GM19023 (cell line): Measurements from ENCODE around the gene HIRA.

ENCODE experiments used
- ATAC-seq: cut with Tn5 transposase; IDR thresholded peaks from one replicate; pipeline ENCODE4 v1.9.1; 2021; ENCODE audit warnings: mild to moderate bottlenecking, moderate library complexity; ENCODE audit not compliant: unreplicated experiment

The HIRA gene, protein sequence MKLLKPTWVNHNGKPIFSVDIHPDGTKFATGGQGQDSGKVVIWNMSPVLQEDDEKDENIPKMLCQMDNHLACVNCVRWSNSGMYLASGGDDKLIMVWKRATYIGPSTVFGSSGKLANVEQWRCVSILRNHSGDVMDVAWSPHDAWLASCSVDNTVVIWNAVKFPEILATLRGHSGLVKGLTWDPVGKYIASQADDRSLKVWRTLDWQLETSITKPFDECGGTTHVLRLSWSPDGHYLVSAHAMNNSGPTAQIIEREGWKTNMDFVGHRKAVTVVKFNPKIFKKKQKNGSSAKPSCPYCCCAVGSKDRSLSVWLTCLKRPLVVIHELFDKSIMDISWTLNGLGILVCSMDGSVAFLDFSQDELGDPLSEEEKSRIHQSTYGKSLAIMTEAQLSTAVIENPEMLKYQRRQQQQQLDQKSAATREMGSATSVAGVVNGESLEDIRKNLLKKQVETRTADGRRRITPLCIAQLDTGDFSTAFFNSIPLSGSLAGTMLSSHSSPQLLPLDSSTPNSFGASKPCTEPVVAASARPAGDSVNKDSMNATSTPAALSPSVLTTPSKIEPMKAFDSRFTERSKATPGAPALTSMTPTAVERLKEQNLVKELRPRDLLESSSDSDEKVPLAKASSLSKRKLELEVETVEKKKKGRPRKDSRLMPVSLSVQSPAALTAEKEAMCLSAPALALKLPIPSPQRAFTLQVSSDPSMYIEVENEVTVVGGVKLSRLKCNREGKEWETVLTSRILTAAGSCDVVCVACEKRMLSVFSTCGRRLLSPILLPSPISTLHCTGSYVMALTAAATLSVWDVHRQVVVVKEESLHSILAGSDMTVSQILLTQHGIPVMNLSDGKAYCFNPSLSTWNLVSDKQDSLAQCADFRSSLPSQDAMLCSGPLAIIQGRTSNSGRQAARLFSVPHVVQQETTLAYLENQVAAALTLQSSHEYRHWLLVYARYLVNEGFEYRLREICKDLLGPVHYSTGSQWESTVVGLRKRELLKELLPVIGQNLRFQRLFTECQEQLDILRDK

DNA sequence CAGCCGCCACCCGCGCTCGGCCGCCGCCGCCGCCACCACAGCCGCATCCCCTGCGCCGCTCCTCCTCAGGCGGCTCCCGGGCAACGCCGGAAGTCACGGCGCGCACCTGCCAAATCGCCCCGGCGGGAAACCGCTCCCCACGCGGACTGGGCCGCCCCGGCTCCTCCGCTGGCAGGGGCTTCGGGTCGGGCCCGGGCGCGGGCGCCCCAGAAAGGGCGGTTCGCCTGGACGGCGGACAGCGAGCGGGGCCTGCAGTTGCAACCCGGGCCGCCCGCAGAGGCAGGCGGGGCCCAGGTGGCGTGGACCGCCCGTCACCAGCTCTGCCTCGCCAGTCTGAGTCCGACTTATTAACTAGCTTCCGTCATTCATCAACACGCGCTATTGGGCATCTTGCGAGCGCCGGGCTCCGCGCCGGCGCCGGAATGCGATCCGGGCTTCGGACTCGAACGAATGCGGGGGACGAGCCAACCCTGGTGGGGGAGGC, at the start of gene HIRA:
Gene HIRA (minus strand): TSS at position 85 of the 484 bp plus-strand sequence. CDS start 257 bp downstream, outside the sequence.
- ATAC-seq: peak; percentile 47

DNA sequence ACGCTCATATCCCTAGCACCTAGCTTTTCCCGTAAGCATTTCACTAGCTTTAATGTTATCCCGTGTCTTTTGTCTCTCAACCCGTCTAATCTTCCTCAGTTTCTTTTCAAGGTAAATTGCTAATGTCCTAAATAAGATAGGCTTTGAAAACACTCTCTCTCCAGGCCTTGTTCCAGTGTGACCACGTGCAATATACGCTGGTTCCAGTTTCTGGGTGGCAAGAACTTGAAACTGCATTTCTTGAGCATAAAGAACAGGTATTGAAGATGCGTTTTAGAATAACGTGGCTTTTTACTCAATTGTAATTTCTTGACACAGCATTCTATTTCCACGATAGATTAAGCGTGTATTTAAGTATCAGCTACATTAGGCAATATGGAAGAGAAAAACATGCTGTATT, 49.3 kb upstream of the HIRA start:
- no peak for ATAC-seq

DNA sequence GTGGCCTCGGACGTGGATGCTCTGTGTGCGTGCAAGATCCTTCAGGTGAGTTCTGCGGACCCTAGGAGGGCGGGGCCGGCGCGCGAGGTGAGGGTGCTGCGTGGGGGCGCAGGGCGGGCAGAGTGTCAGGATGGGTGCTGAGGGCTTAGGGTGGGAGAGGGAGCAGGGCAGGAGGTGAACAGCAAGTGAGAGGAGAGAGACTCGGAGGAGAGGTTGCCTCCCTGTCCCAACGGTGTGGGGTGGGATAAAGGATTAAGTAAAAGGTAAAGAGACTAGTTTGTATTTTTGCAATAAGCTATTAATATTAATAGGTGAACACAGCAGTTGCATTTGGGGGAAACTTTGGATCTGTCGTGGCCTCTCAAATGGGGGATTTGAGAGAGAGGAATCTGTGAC, 48.6 kb upstream of the HIRA start:
- ATAC-seq: no peak

DNA sequence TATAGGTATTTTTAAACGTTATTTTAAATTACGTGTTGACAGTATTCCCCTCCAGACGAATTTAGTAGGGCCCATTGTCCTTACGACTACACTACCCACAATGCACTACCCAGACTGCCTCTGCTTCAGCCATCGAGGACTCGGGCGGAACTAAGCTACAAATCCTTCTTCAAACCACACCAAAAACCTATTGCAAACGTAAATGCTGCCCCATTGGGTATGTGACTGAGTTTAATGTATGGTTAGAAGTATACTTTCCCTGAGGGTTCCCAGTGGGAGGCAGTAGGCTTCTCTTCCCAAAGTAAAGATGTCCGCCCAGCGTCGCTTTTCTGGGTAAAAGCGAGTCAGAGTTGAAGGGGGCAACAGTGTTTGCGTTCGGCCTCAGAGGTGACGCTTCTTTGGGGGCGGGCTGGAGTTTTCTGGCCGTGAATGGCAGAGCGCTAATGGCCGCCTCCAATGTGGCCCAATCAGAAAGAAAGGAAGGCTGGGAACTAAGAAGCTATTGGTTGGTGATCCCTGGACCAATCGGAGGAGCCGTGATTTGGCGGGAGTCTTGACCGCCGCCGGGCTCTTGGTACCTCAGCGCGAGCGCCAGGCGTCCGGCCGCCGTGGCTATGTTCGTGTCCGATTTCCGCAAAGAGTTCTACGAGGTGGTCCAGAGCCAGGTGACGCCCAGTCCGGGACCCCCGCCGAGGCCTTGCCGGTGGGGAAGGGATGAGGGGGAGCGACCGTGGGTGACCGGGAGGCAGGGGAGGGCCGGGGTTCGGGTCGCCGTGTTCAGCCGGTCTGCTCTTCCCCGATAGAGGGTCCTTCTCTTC, 48.0 kb upstream of the HIRA start, which contains the start of gene CDC45:
Gene CDC45 (plus strand): TSS at position 566 of the 818 bp plus-strand sequence. CDS start 49 bp downstream, at position 615.
- peak; percentile 90 for ATAC-seq

DNA sequence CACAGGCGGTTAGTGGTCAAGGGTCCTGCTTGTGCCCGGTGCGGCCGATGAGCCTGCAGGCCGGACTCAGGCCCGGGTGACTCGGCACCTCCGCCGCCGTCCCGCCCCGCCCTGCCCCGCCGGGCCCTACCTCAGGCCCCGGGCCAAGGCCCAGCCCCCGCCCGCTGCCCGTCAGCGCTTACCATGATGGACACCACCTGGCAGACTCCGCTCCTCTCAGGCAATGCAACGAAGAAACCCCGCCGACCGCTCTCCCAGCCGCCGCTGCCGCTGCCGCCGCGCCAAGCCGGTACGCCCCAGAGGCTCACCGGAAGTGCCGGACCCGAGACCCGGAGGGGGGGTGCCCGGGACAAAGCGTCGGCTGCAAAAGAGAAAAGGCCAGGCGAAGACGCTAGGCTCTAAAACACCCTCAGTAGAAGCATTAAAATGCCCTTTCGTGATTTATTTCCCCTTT, 47.4 kb upstream of the HIRA start, which contains the start of gene UFD1:
Gene UFD1 (minus strand): TSS at position 293 of the 454 bp plus-strand sequence. CDS start 108 bp downstream, at position 185.
- ATAC-seq: peak; percentile 58

DNA sequence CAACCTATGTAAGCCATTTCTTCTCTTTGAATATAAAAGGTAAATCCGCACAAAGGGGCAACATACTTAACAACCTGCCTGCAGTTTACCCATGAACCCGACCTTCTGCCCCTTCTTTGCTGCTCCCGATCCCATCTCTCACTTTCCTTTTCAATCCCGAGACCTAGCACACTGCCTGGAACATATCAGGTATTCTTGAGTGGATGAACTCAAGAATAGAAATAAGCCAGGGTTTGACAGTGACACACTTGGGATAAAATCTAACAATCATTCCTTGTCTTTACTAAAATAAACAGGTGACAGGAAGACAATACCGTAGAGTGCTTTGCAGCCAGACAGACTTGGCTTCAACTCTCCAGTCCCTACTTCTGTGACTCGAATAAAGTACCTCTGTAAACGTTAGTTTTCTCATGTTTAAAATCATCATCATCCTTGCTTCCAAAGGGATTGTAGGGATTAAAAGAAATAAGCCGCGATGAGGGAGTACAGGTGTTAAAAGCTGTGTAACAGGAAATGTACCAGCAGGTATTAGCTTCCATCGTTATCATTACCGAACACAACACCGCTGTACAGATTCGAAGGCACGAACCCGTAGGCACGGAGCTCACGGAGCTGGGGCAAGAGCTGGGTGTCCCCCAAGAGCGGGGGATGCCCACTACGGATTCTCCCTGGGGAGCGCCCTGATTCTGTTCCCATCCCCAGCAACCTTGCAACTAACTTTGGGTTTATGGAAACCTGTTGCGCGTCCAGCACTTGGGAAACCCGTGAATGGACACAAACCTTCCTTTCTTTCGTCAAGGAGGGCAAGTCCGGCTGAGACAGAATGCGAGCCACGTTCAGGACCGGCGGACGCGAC, 46.7 kb upstream of the HIRA start:
- ATAC-seq: no peak

DNA sequence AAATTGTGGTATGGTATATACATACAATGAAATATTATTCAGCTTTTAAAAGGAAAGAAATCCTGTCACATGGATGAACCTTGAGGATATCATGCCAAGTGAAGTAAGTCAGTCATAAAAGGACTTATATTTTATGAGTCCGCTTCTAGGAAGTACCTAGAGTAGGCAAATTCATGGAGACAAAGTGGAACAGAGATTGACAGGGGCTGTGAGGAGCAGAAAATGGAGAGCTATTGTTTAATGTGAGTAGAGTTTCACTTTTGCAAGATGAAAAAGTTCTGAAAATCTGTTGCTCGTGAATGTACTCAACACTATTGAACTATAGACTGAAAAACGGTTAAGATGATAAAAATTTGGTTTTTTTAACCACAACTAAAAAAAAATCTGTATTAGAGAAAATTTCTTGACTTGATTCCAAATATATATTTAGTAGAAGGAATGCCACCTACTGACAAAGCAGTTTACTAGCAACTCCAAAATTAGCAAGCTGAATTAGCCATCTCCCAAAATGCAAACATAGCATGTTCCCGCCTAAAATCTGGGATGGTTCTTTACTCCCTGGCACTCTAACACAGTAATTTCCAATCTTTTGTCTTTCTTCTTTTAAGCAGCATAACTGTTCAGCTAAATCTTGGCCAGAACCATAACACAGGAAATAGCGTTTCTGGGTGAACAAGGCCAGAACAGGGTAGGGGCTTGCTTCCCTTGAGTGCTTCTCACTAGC, 46.0 kb upstream of the HIRA start:
- no peak for ATAC-seq

DNA sequence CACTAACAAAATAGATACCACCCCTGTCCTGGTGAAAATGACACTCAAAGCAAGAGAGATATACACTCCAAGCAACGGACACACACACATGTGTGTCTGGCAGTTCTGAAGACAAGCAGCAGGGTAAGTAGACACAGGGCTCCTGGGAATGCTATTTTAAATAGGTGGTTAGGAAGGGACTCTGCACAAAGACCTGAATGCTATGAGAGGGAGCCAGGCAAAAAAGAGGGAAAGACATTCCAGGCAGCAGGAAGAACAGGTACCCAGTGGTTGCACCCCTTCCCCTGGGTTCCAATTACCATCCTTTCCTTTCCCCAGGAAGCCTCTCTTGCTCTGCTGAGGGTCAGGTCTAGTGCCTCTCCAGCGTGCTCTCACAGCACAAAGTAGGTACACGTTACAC, 44.5 kb upstream of the HIRA start:
- ATAC-seq: no peak

DNA sequence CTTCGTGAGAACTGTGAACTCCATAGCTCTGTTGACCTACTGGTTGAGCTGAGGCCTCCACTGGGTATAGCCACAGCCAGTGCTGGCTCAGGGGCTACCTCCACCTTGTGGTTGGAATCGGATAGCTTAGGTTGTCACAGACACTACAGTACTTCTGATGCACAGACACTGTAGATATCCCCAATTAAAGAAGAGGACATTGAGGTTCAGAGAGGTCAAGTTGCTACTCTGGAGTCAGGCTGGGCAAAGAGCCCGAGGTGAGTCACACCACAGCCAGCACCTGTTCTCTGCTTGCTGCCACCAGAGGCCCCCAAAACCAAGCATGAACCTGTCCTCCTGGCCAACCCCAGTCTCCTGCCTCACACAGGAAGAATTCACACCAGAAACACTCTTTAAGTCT, 42.0 kb upstream of the HIRA start:
- ATAC-seq: no peak

DNA sequence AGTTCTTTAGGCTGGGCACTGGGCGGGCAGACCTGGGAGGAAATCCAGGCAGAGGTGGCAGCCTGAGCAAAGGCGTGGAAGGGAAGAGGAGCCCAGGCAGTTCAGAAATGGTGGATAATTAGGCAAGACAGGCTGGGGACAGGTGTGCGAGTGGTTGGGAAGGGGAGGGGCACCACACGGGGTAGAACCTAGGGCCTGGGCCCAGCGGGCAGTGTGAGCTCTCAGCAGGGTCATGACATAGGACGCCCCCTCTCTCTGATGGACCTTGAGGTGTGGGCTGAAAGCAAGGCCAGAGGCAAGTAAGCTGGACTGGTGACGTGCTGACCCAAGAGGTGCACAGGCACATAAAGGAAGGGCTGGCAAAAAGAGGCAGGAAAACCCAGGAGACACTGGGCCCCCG, 40.7 kb upstream of the HIRA start:
- ATAC-seq: no peak

DNA sequence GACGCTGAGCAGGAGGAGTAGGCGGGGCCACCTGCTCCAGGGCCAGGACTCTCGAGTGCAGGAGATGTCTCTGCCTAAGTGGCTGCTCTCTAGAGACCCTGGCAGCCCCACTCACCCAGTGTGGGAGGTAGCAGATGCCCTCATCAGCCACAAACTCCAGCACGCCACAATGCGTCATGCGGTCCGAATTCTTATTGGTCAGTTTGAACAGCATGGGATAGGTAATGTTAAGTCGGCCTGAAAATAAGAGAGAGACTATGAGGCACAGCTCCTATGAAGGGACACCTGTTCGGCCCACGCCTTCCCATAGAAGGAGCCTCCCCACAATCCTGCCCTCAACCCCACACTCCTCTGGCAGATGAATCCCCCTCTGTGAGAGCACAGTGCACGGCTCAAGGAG, 40.0 kb upstream of the HIRA start:
- ATAC-seq: no peak

DNA sequence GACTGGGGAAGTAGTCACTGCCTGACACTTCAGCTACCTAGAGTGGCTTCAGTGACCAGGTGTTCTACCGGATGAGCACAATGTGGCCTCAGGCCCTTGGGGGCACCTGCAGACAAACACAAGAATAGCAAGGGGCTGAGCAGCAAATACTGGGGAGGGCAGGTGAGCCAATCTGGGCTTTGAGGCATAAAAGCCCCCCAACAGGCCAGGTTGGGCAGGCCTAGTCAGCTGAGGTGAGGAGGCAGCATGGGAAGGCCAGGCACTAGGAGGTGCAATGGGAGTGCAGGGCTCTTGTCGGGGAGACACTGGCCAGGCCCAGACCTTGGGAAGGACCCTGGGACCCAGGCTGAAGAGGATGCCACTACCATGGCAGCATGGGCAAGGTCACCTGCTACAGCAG, 38.5 kb upstream of the HIRA start:
- ATAC-seq: no peak

DNA sequence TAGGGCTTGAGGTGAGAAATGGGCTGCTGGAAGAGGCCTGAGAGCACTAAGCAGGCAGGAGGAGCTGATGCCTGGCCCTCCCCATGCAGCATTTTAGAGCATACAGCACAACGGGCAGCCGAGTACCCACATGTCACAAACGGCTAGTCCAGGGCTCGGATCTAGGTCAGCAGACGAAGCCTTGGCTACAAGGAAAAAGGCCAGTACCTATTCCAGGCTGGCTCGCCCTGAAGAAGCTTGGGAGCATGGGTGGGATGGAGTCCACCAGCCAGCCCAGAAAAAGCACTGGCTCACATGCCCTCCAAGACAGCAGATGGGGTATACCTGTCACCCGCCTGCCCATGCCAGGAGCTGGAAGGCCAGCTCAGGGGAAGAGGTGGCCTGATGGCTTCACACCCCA, 37.9 kb upstream of the HIRA start:
- ATAC-seq: no peak

DNA sequence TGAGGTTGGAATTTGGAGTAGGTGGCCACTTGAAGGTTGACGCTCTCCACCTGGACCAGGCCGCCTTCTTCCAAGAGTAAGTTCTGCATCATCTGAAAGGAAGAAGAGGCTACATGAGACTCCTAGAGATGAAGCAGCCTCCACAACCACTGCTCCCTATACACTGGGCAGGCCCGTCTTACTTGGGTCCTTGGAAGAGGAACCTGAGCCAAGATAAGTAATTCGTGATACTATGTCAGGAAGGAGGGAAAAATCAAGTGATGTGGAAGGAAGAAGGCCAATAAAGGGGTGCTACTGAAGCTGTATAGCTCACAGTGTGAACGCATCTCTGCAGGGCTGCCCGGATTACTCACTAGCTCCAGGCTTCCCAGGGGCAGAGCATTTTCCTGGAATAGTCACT, 36.4 kb upstream of the HIRA start:
- ATAC-seq: no peak

DNA sequence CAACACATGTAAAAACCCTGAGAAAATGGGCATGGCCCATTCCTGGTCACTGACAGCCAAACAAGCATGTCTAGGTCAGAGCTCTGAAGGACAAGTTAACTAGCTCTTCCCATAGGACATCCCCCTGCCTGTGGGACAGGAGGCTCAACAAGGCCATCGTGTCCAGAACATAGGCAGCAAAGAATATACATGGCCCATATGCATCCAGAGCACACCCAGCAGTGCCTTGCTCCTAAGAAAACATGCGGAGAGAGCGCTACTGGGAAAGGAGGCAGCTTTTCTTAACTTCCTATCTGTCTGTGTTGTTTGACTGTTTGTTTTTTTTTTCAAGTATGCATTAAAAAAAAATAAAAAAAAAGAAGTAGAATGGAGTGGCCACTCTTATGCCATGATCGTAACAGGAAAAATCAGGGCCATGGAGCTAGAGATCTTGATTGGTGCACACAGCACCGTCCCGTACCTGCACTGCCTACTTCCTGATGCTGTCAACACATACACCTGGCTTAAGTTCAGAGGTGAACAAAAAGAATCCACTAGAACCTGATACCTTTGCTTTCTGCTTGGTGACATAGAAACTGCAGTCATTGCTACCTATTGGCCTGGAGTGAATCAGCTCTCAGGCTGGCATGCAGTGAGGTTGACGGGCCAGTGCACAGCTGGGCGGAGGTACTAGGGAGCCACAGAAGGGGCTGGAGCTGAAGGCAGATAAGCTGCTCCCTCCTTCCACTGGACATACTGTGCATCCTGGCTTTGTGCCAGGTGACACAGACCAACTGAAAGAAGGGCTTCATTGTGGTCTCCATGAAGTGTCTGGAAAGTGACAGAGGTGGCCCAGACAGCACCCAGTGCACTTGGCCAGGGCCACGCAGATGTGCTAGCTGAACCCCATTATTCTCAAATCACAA, 35.6 kb upstream of the HIRA start:
- ATAC-seq: no peak

DNA sequence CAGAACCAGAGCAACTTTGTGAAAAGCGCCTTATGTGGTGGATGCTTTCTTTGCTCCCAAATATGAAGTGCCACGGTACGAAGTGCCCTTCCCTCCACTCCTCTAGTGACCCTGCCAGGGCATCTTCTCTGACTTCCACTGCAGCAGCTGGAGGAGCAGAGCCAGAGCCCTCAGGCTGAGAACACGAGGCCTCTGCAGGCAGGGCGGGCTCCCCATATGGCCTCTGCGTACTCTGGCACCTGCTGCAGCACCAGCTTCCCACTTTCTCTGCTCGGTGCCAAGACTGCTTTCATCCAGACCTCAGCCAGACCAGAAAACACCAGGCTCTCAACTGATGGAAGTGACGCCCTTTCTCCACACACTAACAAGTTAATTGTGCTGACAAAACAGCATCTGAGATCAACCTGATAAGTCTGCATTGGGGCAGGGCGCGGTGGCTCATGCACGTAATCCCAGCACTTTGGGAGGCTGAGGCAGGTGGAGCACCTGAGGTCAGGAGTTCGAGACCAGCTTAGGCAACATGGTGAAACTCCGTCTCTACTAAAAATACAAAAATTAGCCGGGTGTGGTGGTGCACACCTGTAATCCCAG, 34.7 kb upstream of the HIRA start:
- no peak for ATAC-seq

DNA sequence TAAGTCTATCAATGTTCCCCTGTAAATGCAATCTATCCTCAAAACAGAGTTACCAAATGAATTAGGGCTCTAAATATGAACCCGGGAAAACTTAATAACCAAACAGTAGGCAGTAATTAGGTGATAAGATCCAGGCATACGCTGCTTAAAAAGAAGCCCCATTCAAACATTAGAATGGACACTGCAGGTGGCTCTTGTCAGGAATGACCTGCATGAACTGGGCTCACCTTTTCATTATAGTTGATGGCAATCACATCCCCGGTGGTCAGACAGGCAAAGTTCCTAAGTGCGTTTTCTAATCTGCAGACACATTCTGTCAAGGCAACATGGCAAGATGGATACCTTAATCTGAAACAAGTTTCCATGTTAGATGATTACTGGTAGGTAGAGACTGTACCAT, 33.4 kb upstream of the HIRA start:
- no peak for ATAC-seq
